A549 (cell line): ENCODE measurements around the gene NRIP1. TPM values are rescaled to one million over a fixed set of nuclear protein-coding genes. Genes with fewer than 3 reads are reported as not detected.
"Not testable (repeated sequence)": the region's sequence is repeated elsewhere in the genome, so short reads cannot be mapped to it uniquely, and the experiment has no call there.

Source experiments
- ATAC-seq, 2 experiments: fragments of 200-7000 bp in 1 of 2; fragments of >200 bp in 1 of 2; cut with Nextera tagmentation in 1 of 2; cut with Tn5 transposase in 1 of 2; 3 replicates each; pipeline versions ENCODE4 v1.8.0 to v1.9.1; 2018 to 2020; ENCODE audit warnings: mild to moderate bottlenecking in 1 of 2, moderate library complexity in 1 of 2
- CTCF ChIA-PET: fragments of 300-600 bp; sonication (Branson Sonifier 250); formaldehyde crosslinking; extraction: SDS; loops from one replicate; lab custom pipeline; 2021; ENCODE audit warnings: antibody characterized with exemption, inconsistent platforms; lab: Yijun Ruan, JAX
- POLR2A ChIA-PET: fragments of 350-600 bp; formaldehyde crosslinking; extraction: SDS; loops from one replicate; lab custom pipeline; 2021; ENCODE audit warnings: antibody characterized with exemption, inconsistent platforms; lab: Yijun Ruan, JAX
- DNase-seq, 2 experiments: peaks; one replicate each; pipeline versions ENCODE4 v3.0.0 to v3.0.0-alpha.2; 2011 to 2016; ENCODE audit warnings: low read depth in 1 of 2, low spot score in 1 of 2
- FAIRE-seq: peaks from 2 replicates; lab custom pipeline; 2011; peaks lifted over from hg19 to GRCh38; lab: Jason Lieb, UNC
- H3K27ac ChIP-seq, 2 experiments: fragments of >200 bp; sonication (Bioruptor Twin); formaldehyde crosslinking; 3 replicates each; pipeline ENCODE4 v1.5.1; 2016 to 2017
- H3K4me1 ChIP-seq: fragments of >200 bp; sonication (Bioruptor Twin); formaldehyde crosslinking; 3 replicates; pipeline ENCODE4 v1.6.1; 2016
- H3K4me2 ChIP-seq: fragments of >200 bp; sonication (Bioruptor Twin); formaldehyde crosslinking; 3 replicates; pipeline ENCODE4 v1.6.1; 2016
- H3K4me3 ChIP-seq: fragments of >200 bp; sonication (Bioruptor Twin); formaldehyde crosslinking; 3 replicates; pipeline ENCODE4 v1.5.1; 2016
- H3K9me3 ChIP-seq: fragments of >200 bp; sonication (Bioruptor Twin); formaldehyde crosslinking; 3 replicates; pipeline ENCODE4 v1.6.1; 2016
- BHLHE40 ChIP-seq: IDR thresholded peaks from 2 replicates; pipeline ENCODE4 v1.6.1; 2012; ENCODE audit warnings: low read depth, low read length, inconsistent platforms
- CBX2 ChIP-seq: fragments of 200-600 bp; sonication (generic); IDR thresholded peaks from 2 replicates; pipeline ENCODE4 v1.6.1; 2016; ENCODE audit warnings: low read depth, mild to moderate bottlenecking, borderline replicate concordance
- CBX8 ChIP-seq: fragments of 200-600 bp; sonication (generic); IDR thresholded peaks from 2 replicates; pipeline ENCODE4 v1.6.1; 2016
- HOXA7 ChIP-seq: fragments of 250-450 bp; sonication (Bioruptor Pico); IDR thresholded peaks from 2 replicates; pipeline ENCODE4 v1.5.0; 2020; ENCODE audit warnings: mild to moderate bottlenecking, moderate library complexity
- JUN ChIP-seq, 2 experiments: fragments of >200 bp; sonication (Bioruptor Twin); formaldehyde crosslinking; IDR thresholded peaks; 2 replicates in 1 of 2; 3 replicates in 1 of 2; pipeline ENCODE4 v1.6.1; 2016 to 2017
- MAFK ChIP-seq: fragments of 450-650 bp; IDR thresholded peaks from 2 replicates; pipeline ENCODE4 v1.6.1; 2014; ENCODE audit not compliant: partially characterized antibody
- NFE2L2 ChIP-seq: fragments of 150-350 bp; conservative IDR thresholded peaks from 2 replicates; pipeline ENCODE4 v1.6.1; 2014; ENCODE audit warnings: low read length
- RFX5 ChIP-seq: fragments of 450-650 bp; IDR thresholded peaks from 2 replicates; pipeline ENCODE4 v1.7.1; 2014; ENCODE audit warnings: antibody characterized with exemption, mild to moderate bottlenecking, moderate library complexity
- WGBS: methylation state at CpG from one replicate; pipeline ENCODE4 v1.1.6; 2017; ENCODE audit errors: missing lambda C conversion rate; 5-methylcytosine and 5-hydroxymethylcytosine counted together
- polyA plus RNA-seq, 4 experiments: library from polyadenylated mRNA; depleted of rRNA in 3 of 4; stranded (reverse); fragments of >200 nt; fragmentation: RNase III in 1 of 4; extraction: RNeasy Plus Mini Kit Qiagen cat#74134 plus additional on column Dnase treatment in 1 of 4; gene quantifications; 2 replicates in 3 of 4; 3 replicates in 1 of 4; pipeline ENCODE4 v1.2.3, GENCODE V29; 2011 to 2017
- TF ChIP-seq, protein P1 (sequence below): fragments of >200 bp; sonication (Bioruptor Twin); formaldehyde crosslinking; IDR thresholded peaks from 3 replicates; pipeline ENCODE4 v1.5.1; 2016

NRIP1 gene
- polyA plus RNA-seq, 2 of the 4 experiments (the other 2 are of a cell fraction) = 18.9 to 35.5 TPM

DNA sequence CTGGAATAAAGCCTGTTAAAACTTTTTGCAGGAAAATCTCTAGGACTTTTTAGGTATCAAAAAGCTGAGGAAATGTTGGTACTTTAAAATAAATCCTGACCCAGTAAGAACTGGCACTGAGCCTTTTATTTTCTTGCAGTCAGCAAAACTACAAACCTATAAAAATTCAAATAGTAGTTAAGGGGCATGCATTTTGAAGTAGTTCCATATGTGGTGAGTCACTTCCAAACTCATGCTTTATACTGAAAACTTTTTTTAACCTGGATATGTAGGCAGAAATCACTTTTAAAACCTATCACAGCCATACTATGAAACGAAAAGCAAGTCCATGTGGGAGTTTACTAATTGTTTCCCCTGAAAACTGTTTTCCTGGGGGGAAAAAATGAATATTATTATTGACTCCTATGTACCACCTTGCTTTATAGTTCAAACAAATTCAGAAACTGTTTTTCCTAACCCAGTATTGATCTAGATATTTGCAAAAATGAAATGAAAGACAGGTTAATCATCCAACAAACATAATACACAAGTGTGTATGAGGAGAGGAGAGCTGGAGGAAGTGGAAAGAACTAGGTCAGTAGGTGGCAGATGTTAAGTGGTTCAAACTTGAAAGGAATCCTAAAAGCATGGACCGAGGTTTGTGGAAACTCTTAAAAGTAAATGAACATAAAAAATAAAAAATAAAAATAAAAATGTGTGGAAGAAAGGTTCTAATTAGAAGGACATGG is 30.5 kb downstream of the NRIP1 start:
- Histone ChIP-seq H3K27ac (peak overlapping the region in 1 of 2 experiments; percentile 14; a peak in 1 of 6 replicates), H3K4me3 (no peak overlapping the region)
- WGBS = 39% methylated on average over 2 of the region's 2 CpGs
- CTCF ChIA-PET = no interaction called here
- FAIRE-seq = no peak
- TF ChIP-seq MAFK = peak; percentile 23
- TF ChIP-seq, protein P1, sequence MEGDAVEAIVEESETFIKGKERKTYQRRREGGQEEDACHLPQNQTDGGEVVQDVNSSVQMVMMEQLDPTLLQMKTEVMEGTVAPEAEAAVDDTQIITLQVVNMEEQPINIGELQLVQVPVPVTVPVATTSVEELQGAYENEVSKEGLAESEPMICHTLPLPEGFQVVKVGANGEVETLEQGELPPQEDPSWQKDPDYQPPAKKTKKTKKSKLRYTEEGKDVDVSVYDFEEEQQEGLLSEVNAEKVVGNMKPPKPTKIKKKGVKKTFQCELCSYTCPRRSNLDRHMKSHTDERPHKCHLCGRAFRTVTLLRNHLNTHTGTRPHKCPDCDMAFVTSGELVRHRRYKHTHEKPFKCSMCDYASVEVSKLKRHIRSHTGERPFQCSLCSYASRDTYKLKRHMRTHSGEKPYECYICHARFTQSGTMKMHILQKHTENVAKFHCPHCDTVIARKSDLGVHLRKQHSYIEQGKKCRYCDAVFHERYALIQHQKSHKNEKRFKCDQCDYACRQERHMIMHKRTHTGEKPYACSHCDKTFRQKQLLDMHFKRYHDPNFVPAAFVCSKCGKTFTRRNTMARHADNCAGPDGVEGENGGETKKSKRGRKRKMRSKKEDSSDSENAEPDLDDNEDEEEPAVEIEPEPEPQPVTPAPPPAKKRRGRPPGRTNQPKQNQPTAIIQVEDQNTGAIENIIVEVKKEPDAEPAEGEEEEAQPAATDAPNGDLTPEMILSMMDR = no peak
- TF ChIP-seq, all 56 proteins: peak for 1
- Histone ChIP-seq H3K9me3 (no peaks in the 10 kb centered on the region), H3K4me2 (peak overlapping the region; percentile 11; the same call in 1 of the 3 replicates), H3K4me1 (peaks cover 40% of the 10 kb centered on the region; the same call in 2 of the 3 replicates)
- ATAC-seq (no peak), DNase-seq (no peak)
- POLR2A ChIA-PET = no interaction called here

DNA sequence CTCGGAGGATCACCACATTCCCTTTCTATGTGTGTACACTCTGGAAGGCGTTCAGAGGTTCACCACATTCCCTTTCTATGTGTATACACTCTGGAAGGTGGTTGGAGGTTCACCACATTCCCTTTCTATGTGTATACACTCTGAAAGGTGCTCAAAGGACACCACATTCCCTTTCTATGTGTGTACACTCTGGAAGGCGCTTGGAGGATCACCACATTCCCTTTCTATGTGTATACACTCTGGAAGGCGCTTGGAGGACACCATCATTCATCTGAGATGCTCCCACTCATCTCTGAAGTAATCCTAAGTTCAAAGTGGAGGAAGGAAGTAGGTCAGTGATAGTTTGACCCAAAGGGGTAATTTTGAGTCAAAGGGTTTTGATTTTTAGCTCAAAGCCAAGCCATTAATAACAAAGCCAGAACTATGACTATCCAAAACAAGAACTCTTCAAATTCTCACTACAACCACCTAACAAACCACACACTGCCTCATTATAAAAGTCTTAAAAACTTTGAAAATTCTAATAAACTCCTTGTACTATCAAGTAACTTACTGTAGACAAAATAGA is 32.9 kb downstream of the NRIP1 start:
- CTCF ChIA-PET = no interaction called here
- no peaks in the 10 kb centered on the region for H3K9me3 ChIP-seq
- POLR2A ChIA-PET = no interaction called here
- ATAC-seq (no peak), DNase-seq (no peak), FAIRE-seq (no peak)
- no peak overlapping the region for H3K4me2 ChIP-seq
- whole genome bisulfite sequencing = 81% methylated on average over 3 of the region's 4 CpGs
- peaks cover 58% of the 10 kb centered on the region for H3K4me1 ChIP-seq
- H3K27ac ChIP-seq = no peak overlapping the region
- no peak overlapping the region for H3K4me3 ChIP-seq
- TF ChIP-seq BHLHE40 = no peak
- no peak for TF ChIP-seq MAFK
- TF ChIP-seq RFX5 = no peak
- no peak for TF ChIP-seq HOXA7 (CRISPR knock-in tag)
- TF ChIP-seq JUN (IDR thresholded peaks at IDR 0.05) = no peak
- TF ChIP-seq, all 56 proteins: peak for 0

DNA sequence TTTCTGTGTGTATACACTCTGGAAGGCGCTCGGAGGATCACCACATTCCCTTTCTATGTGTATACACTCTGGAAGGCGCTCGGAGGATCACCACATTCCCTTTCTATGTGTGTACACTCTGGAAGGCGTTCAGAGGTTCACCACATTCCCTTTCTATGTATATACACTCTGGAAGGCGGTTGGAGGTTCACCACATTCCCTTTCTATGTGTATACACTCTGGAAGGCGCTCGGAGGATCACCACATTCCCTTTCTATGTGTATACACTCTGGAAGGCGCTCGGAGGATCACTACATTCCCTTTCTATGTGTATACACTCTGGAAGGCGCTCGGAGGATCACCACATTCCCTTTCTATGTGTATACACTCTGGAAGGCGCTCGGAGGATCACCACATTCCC is 33.4 kb downstream of the NRIP1 start:
- POLR2A ChIA-PET, H3K4me2 ChIP-seq, H3K27ac ChIP-seq, H3K4me3 ChIP-seq, CTCF ChIA-PET, ATAC-seq, FAIRE-seq, DNase-seq, H3K9me3 ChIP-seq: not testable (repeated sequence)
- H3K4me1 ChIP-seq = peaks cover 59% of the 10 kb centered on the region
- 93% methylated on average over 8 of the region's 14 CpGs for WGBS

DNA sequence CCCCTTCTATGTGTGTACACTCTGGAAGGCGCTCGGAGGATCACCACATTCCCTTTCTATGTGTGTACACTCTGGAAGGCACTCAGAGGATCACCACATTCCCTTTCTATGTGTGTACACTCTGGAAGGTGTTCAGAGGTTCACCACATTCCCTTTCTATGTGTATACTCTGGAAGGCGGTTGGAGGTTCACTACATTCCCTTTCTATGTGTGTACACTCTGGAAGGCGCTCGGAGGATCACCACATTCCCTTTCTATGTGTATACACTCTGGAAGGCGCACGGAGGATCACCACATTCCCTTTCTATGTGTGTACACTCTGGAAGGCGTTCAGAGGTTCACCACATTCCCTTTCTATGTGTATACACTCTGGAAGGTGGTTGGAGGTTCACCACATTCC is 33.9 kb downstream of the NRIP1 start:
- CTCF ChIA-PET, ATAC-seq, FAIRE-seq, H3K9me3 ChIP-seq, H3K4me2 ChIP-seq, POLR2A ChIA-PET, H3K27ac ChIP-seq, DNase-seq, H3K4me3 ChIP-seq: not testable (repeated sequence)
- 65% methylated on average over 3 of the region's 8 CpGs for WGBS
- H3K4me1 ChIP-seq = peaks cover 54% of the 10 kb centered on the region

DNA sequence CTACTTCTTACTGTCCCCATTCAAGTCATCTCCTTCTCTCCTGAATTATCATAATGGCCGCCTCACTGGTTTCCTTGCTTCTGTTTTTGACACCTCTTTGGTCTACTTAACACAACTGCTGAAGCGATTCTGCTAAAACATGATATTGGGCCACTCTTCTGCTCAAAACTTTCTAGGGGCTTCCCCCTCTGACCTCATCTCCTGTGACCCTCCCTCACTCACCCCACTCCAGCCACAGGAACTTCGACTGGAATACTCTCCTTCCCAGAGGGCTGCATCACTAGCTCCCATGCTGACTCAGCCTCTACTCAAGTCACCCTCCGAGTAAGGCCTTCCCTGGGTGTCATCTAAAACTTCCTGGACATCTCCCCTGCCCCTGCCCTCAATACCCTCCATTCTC is 35.7 kb downstream of the NRIP1 start:
- Histone ChIP-seq H3K4me3 (no peak overlapping the region), H3K27ac (peak overlapping the region in 1 of 2 experiments; percentile 34; a peak in 1 of 6 replicates), H3K4me2 (no peak overlapping the region), H3K4me1 (peaks cover 36% of the 10 kb centered on the region), H3K9me3 (no peaks in the 10 kb centered on the region)
- FAIRE-seq = no peak
- no peak for DNase-seq
- WGBS = 71% methylated on average over 4 of the region's 4 CpGs
- CTCF ChIA-PET = interaction anchor here (1.0 kb wide), 1 partner anchor 36 kb away, joined by 3 read pairs; the partner anchor contains the start of gene NRIP1
- peak; percentile 22 for TF ChIP-seq MAFK
- TF ChIP-seq NFE2L2 = no peak
- ATAC-seq = peak in 1 of 2 experiments; percentile 39; a peak in 2 of 6 replicates
- POLR2A ChIA-PET = no interaction called here

DNA sequence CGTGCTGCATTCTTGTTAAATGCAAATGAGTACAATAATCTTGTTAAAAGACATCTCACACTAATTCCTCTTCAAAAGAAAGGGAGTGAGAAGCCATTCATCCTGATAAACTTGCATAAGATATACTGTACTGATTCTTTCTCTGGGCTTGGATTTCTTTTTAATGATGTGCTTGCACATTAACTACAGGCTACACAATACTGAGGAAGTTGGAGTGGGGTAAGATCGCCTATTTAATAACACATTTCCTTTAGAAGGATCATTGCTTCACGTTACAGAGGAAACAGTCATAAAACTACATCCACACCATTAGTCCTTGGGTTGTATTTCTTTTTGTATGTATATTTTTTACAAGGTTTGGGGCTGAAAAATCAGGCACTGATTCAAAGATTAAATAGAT is 36.6 kb downstream of the NRIP1 start:
- CTCF ChIA-PET = no interaction called here
- Histone ChIP-seq H3K27ac (no peak overlapping the region), H3K4me2 (peak overlapping the region; percentile 56; the same call in 1 of the 3 replicates), H3K4me3 (no peak overlapping the region), H3K4me1 (peaks cover 36% of the 10 kb centered on the region), H3K9me3 (no peaks in the 10 kb centered on the region)
- DNase-seq (no peak), FAIRE-seq (no peak), ATAC-seq (no peak)
- TF ChIP-seq CBX2 (no peak), CBX8 (no peak)
- POLR2A ChIA-PET = no interaction called here
- WGBS = 67% methylated on average over 3 of the region's 3 CpGs
